Fibroblast of lung (primary cell): ENCODE measurements around the gene PDE3A. TPM values are rescaled to one million over a fixed set of nuclear protein-coding genes. Genes with fewer than 3 reads are reported as not detected.

Source experiments
- DNase-seq, 2 donors: peaks; one replicate each; pipeline versions ENCODE4 v3.0.0 to v3.0.0-alpha.2; 2010; ENCODE audit warnings: low read depth in 2 of 2
- H2AFZ ChIP-seq: 2 replicates; pipeline ENCODE4 v1.5.1; 2012; ENCODE audit warnings: low read length, control low read depth, inconsistent platforms
- H3K27ac ChIP-seq: 2 replicates; pipeline ENCODE4 v1.5.1; 2011; ENCODE audit warnings: low read length, control low read depth; ENCODE audit not compliant: insufficient read depth
- H3K27me3 ChIP-seq: 2 replicates; pipeline ENCODE4 v1.5.1; 2011; ENCODE audit warnings: mild to moderate bottlenecking, low read length; ENCODE audit not compliant: control insufficient read depth, insufficient read depth
- H3K36me3 ChIP-seq: 2 replicates; pipeline ENCODE4 v1.5.1; 2011; ENCODE audit warnings: low read length; ENCODE audit not compliant: control insufficient read depth, insufficient read depth
- H3K4me1 ChIP-seq: 2 replicates; pipeline ENCODE4 v1.5.1; 2011; ENCODE audit warnings: low read length; ENCODE audit not compliant: control insufficient read depth, insufficient read depth; ENCODE audit errors: extremely low read depth
- H3K4me2 ChIP-seq: 2 replicates; pipeline ENCODE4 v1.5.1; 2011; ENCODE audit warnings: low read length, control low read depth; ENCODE audit not compliant: insufficient read depth; ENCODE audit errors: extremely low read depth
- H3K4me3 ChIP-seq, 4 experiments: fragments of 200-600 bp in 1 of 4; sonication (generic) in 1 of 4; replicated peaks in 1 of 4; 2 replicates each; pipeline ENCODE4 v1.5.1; 2011 to 2016; ENCODE audit warnings: low read length in 4 of 4, low read depth in 3 of 4, mild to moderate bottlenecking in 3 of 4, control low read depth in 2 of 4, inconsistent platforms in 1 of 4, mixed read lengths in 1 of 4; ENCODE audit not compliant: insufficient read depth in 1 of 4; ENCODE audit errors: control extremely low read depth in 1 of 4
- H3K79me2 ChIP-seq: 2 replicates; pipeline ENCODE4 v1.5.1; 2012; ENCODE audit warnings: mild to moderate bottlenecking, low read length, inconsistent platforms; ENCODE audit not compliant: control insufficient read depth, insufficient read depth
- H3K9ac ChIP-seq: 2 replicates; pipeline ENCODE4 v1.5.1; 2011; ENCODE audit warnings: mild to moderate bottlenecking, low read length, control low read depth; ENCODE audit not compliant: insufficient read depth
- H3K9me3 ChIP-seq: 2 replicates; pipeline ENCODE4 v1.5.1; 2012; ENCODE audit warnings: low read depth, low read length; ENCODE audit not compliant: control insufficient read depth, insufficient read depth
- H4K20me1 ChIP-seq: 2 replicates; pipeline ENCODE4 v1.5.1; 2011; ENCODE audit warnings: low read length; ENCODE audit not compliant: control insufficient read depth, insufficient read depth; ENCODE audit errors: extremely low read depth
- CTCF ChIP-seq, 2 donors: IDR thresholded peaks in 1 of 2; conservative IDR thresholded peaks in 1 of 2; 1 replicate in 1 of 2; 2 replicates in 1 of 2; pipeline ENCODE4 v1.5.1; 2011 to 2012; ENCODE audit warnings: low read length in 2 of 2, control low read depth in 1 of 2, inconsistent platforms in 1 of 2, low read depth in 1 of 2, mild to moderate bottlenecking in 1 of 2
- EZH2 ChIP-seq: IDR thresholded peaks from 2 replicates; pipeline ENCODE4 v1.5.1; 2012; ENCODE audit warnings: low read length, control low read depth, mild to moderate bottlenecking; ENCODE audit errors: missing control alignments
- polyA plus RNA-seq, 2 donors: library from polyadenylated mRNA; depleted of rRNA in 1 of 2; stranded (reverse) in 1 of 2; unstranded in 1 of 2; fragments of >200 nt; gene quantifications; 2 replicates each; pipeline ENCODE4 v1.2.1, GENCODE V29; 2011 to 2012; ENCODE audit warnings: missing spikeins in 1 of 2
- total RNA-seq: library from RNA; depleted of rRNA; stranded (reverse); fragments of >200 nt; gene quantifications from 2 replicates; pipeline ENCODE4 v1.2.1, GENCODE V29; 2014

PDE3A gene
- total and polyA plus RNA-seq, 2 donors (not counting 1 experiment from before 2014, with no cell fraction given): 0.17 to 2.7 TPM

GRCh38 chr12:20557096-20557495 is 188.8 kb downstream of the PDE3A start:
- H2AFZ ChIP-seq: no peak overlapping the region
- no peaks in the 10 kb centered on the region for H4K20me1 ChIP-seq
- no peaks in the 10 kb centered on the region for H3K36me3 ChIP-seq
- no peaks in the 10 kb centered on the region for H3K4me1 ChIP-seq
- no peaks in the 10 kb centered on the region for H3K79me2 ChIP-seq
- H3K27me3 ChIP-seq: no peaks in the 10 kb centered on the region
- no peaks in the 10 kb centered on the region for H3K9me3 ChIP-seq
- no peak for TF ChIP-seq CTCF (conservative IDR thresholded peaks at IDR 0.05 in 1 of 2, IDR thresholded peaks at IDR 0.05 in 1 of 2; ENCODE audit: low read depth in 1 of 2, low read length in 2 of 2)
- no peak for TF ChIP-seq EZH2
- H3K9ac ChIP-seq: no peak overlapping the region
- no peak overlapping the region for H3K4me2 ChIP-seq
- no peak overlapping the region for H3K27ac ChIP-seq
- H3K4me3 ChIP-seq: no peak overlapping the region
- no peak for DNase-seq

GRCh38 chr12:20560935-20561334 is 192.6 kb downstream of the PDE3A start:
- H4K20me1 ChIP-seq: no peaks in the 10 kb centered on the region
- H3K27me3 ChIP-seq: no peaks in the 10 kb centered on the region
- H3K4me1 ChIP-seq: no peaks in the 10 kb centered on the region
- no peak overlapping the region for H2AFZ ChIP-seq
- no peak overlapping the region for H3K27ac ChIP-seq
- DNase-seq: no peak
- TF ChIP-seq EZH2 (no peak), CTCF (conservative IDR thresholded peaks at IDR 0.05 in 1 of 2, IDR thresholded peaks at IDR 0.05 in 1 of 2; ENCODE audit: low read depth in 1 of 2, low read length in 2 of 2) (no peak)
- H3K9ac ChIP-seq: no peak overlapping the region
- no peaks in the 10 kb centered on the region for H3K36me3 ChIP-seq
- no peaks in the 10 kb centered on the region for H3K9me3 ChIP-seq
- no peaks in the 10 kb centered on the region for H3K79me2 ChIP-seq
- no peak overlapping the region for H3K4me2 ChIP-seq
- H3K4me3 ChIP-seq: no peak overlapping the region

- no peaks in the 10 kb centered on the region for H3K4me1 ChIP-seq
- H3K27me3 ChIP-seq: no peaks in the 10 kb centered on the region
- no peaks in the 10 kb centered on the region for H3K9me3 ChIP-seq
- H3K4me2 ChIP-seq: no peak overlapping the region
- no peak for TF ChIP-seq EZH2
- TF ChIP-seq CTCF (conservative IDR thresholded peaks at IDR 0.05 in 1 of 2, IDR thresholded peaks at IDR 0.05 in 1 of 2; ENCODE audit: low read depth in 1 of 2, low read length in 2 of 2): no peak
- H4K20me1 ChIP-seq: no peaks in the 10 kb centered on the region
- H3K36me3 ChIP-seq: no peaks in the 10 kb centered on the region
- H3K4me3 ChIP-seq: no peak overlapping the region
- no peak overlapping the region for H2AFZ ChIP-seq
- no peaks in the 10 kb centered on the region for H3K79me2 ChIP-seq
- H3K9ac ChIP-seq: no peak overlapping the region
- DNase-seq: peak in 1 of 2 donors; percentile 25
- no peak overlapping the region for H3K27ac ChIP-seq
Observed at GRCh38 chr12:20561871-20562270, 193.5 kb downstream of the PDE3A start.
